HepG2 (cell line): ENCODE results near the gene FITM1. TPM values are rescaled to one million over a fixed set of nuclear protein-coding genes. Genes with fewer than 3 reads are reported as not detected.

Experiments used
- ARNT2 ChIP-seq: sonication (generic); formaldehyde crosslinking; IDR thresholded peaks from 2 replicates; pipeline ENCODE4 v1.8.0; 2022; ENCODE audit warnings: mild to moderate bottlenecking, low read depth, missing genetic modification reagents, moderate library complexity
- ELF3 ChIP-seq: IDR thresholded peaks from 2 replicates; pipeline ENCODE4 v1.6.1; 2016; ENCODE audit warnings: missing genetic modification reagents, missing compliant biosample characterization
- GZF1 ChIP-seq: sonication (generic); formaldehyde crosslinking; IDR thresholded peaks from 2 replicates; pipeline ENCODE4 v1.5.1; 2020; ENCODE audit warnings: mild to moderate bottlenecking, missing genetic modification reagents
- HDAC2 ChIP-seq: sonication (generic); formaldehyde crosslinking; IDR thresholded peaks from 2 replicates; pipeline ENCODE4 v1.4.0; 2020; ENCODE audit warnings: missing genetic modification reagents
- HOXA9 ChIP-seq: sonication (generic); formaldehyde crosslinking; IDR thresholded peaks from 2 replicates; pipeline ENCODE4 v1.8.1; 2022; ENCODE audit warnings: missing genetic modification reagents, mild to moderate bottlenecking, moderate library complexity, borderline replicate concordance
- KLF16 ChIP-seq, 2 experiments: sonication (generic) in 1 of 2; formaldehyde crosslinking in 1 of 2; IDR thresholded peaks; 2 replicates each; pipeline versions ENCODE4 v1.6.1 to v1.8.0; 2016 to 2023; ENCODE audit warnings: missing genetic modification reagents in 2 of 2, missing compliant biosample characterization in 1 of 2
- PRMT3 ChIP-seq: sonication (generic); formaldehyde crosslinking; IDR thresholded peaks from 2 replicates; pipeline ENCODE4 v1.8.1; 2022; ENCODE audit warnings: low read depth, mild to moderate bottlenecking, moderate library complexity, missing genetic modification reagents, borderline replicate concordance
- ZBED4 ChIP-seq: sonication (generic); formaldehyde crosslinking; IDR thresholded peaks from 2 replicates; pipeline ENCODE4 v1.4.0; 2020; ENCODE audit warnings: missing genetic modification reagents, borderline replicate concordance
- ZBTB2 ChIP-seq: sonication (generic); formaldehyde crosslinking; IDR thresholded peaks from 2 replicates; pipeline ENCODE4 v1.8.0; 2022; ENCODE audit warnings: low read depth, missing genetic modification reagents
- ZNF20 ChIP-seq: sonication (generic); formaldehyde crosslinking; IDR thresholded peaks from 2 replicates; pipeline ENCODE4 v1.4.0; 2020; ENCODE audit warnings: mild to moderate bottlenecking, moderate library complexity, missing genetic modification reagents
- ZNF75D ChIP-seq: sonication (generic); formaldehyde crosslinking; IDR thresholded peaks from 2 replicates; pipeline ENCODE4 v1.8.1; 2023; ENCODE audit warnings: missing genetic modification reagents, mild to moderate bottlenecking, borderline replicate concordance
- ZNF768 ChIP-seq: sonication (generic); formaldehyde crosslinking; IDR thresholded peaks from 2 replicates; pipeline ENCODE4 v1.4.0; 2020; ENCODE audit warnings: missing genetic modification reagents
- ZNF770 ChIP-seq: sonication (generic); formaldehyde crosslinking; IDR thresholded peaks from 2 replicates; pipeline ENCODE4 v1.5.0; 2020; ENCODE audit warnings: mild to moderate bottlenecking, missing genetic modification reagents
- polyA plus RNA-seq, 8 experiments: library from polyadenylated mRNA; depleted of rRNA in 3 of 8; stranded (reverse) in 7 of 8; unstranded in 1 of 8; fragments of >200 nt; fragmentation: Illumina TruSeq in 4 of 8; extraction: Trizol in 4 of 8; gene quantifications; 2 replicates each; pipeline versions ENCODE4 v1.2.1 to v1.2.3, GENCODE V29; 2011 to 2016; ENCODE audit warnings: low read depth in 4 of 8, missing spikeins in 1 of 8, mixed read lengths in 1 of 8; ENCODE audit not compliant: insufficient read depth in 1 of 8
- total RNA-seq, 5 experiments: library from RNA; depleted of rRNA; stranded (reverse); fragments of >200 nt; fragmentation: Illumina TruSeq; extraction: Trizol; gene quantifications; 2 replicates each; pipeline ENCODE4 v1.2.3, GENCODE V29; 2016; ENCODE audit warnings: low read depth in 1 of 5
- TF ChIP-seq, protein P1 (sequence below): sonication (generic); formaldehyde crosslinking; IDR thresholded peaks from 2 replicates; pipeline ENCODE4 v1.5.1; 2020; ENCODE audit warnings: mild to moderate bottlenecking, missing genetic modification reagents, moderate library complexity
- TF ChIP-seq, protein P2 (sequence below): sonication (generic); formaldehyde crosslinking; IDR thresholded peaks from 2 replicates; pipeline ENCODE4 v1.8.1; 2023; ENCODE audit warnings: mild to moderate bottlenecking, missing genetic modification reagents, borderline replicate concordance

Gene FITM1
- total and polyA plus RNA-seq, 2 of the 13 experiments (the other 11 are each of a cell fraction or from before 2014, with no cell fraction given): 2.7 to 5.8 TPM

- TF ChIP-seq KLF16 (CRISPR knock-in tag; IDR thresholded peaks at IDR 0.05) (0 out of 4 replicates have a peak, but pooled peaks of 1 of the 2 experiments have one; percentile 24), ELF3 (no peak), ZNF768 (CRISPR knock-in tag) (peak; percentile 24; the same call in 1 of the 2 replicates), ZNF75D (CRISPR knock-in tag) (no peak), ARNT2 (CRISPR knock-in tag) (no peak), HDAC2 (CRISPR knock-in tag) (no peak), ZNF20 (CRISPR knock-in tag) (no peak), PRMT3 (CRISPR knock-in tag) (no peak), ZNF770 (CRISPR knock-in tag) (no peak), ZBED4 (CRISPR knock-in tag) (no peak), GZF1 (CRISPR knock-in tag) (no peak), ZBTB2 (no peak), HOXA9 (CRISPR knock-in tag) (no peak)
- TF ChIP-seq, protein P1, sequence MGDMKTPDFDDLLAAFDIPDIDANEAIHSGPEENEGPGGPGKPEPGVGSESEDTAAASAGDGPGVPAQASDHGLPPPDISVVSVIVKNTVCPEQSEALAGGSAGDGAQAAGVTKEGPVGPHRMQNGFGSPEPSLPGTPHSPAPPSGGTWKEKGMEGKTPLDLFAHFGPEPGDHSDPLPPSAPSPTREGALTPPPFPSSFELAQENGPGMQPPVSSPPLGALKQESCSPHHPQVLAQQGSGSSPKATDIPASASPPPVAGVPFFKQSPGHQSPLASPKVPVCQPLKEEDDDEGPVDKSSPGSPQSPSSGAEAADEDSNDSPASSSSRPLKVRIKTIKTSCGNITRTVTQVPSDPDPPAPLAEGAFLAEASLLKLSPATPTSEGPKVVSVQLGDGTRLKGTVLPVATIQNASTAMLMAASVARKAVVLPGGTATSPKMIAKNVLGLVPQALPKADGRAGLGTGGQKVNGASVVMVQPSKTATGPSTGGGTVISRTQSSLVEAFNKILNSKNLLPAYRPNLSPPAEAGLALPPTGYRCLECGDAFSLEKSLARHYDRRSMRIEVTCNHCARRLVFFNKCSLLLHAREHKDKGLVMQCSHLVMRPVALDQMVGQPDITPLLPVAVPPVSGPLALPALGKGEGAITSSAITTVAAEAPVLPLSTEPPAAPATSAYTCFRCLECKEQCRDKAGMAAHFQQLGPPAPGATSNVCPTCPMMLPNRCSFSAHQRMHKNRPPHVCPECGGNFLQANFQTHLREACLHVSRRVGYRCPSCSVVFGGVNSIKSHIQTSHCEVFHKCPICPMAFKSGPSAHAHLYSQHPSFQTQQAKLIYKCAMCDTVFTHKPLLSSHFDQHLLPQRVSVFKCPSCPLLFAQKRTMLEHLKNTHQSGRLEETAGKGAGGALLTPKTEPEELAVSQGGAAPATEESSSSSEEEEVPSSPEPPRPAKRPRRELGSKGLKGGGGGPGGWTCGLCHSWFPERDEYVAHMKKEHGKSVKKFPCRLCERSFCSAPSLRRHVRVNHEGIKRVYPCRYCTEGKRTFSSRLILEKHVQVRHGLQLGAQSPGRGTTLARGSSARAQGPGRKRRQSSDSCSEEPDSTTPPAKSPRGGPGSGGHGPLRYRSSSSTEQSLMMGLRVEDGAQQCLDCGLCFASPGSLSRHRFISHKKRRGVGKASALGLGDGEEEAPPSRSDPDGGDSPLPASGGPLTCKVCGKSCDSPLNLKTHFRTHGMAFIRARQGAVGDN (CRISPR knock-in tag): peak; percentile 31; the same call in 1 of the 2 replicates
- TF ChIP-seq, protein P2, sequence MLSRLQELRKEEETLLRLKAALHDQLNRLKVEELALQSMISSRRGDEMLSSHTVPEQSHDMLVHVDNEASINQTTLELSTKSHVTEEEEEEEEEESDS (CRISPR knock-in tag): peak; percentile 8; the same call in 1 of the 2 replicates
Measured at GRCh38 chr14:24100982-24101494, 29.4 kb upstream of the FITM1 start (continued).
